ENCODE results near the gene MAGEB2.
"Not testable (repeated sequence)": the region's sequence is repeated elsewhere in the genome, so short reads cannot be mapped to it uniquely, and the experiment has no call there.

MAGEB2 gene

GRCh38 chrX:30215357-30215843, at the start of gene MAGEB2:
MAGEB2 (plus strand) TSS chrX:30215563; CDS start chrX:30218581, 3,018 bp downstream.
- DNase-seq = no peak

GRCh38 chrX:30170900-30171299, 44.5 kb upstream of the MAGEB2 start:
- DNase-seq = no peak

GRCh38 chrX:30181353-30181752, 34.0 kb upstream of the MAGEB2 start:
- DNase-seq = no peak

GRCh38 chrX:30183554-30183953, 31.8 kb upstream of the MAGEB2 start:
- DNase-seq = no peak

GRCh38 chrX:30190426-30190825, 24.9 kb upstream of the MAGEB2 start:
- no peak for DNase-seq

GRCh38 chrX:30193910-30194309, 21.5 kb upstream of the MAGEB2 start:
- not testable (repeated sequence) for DNase-seq

- no peak for DNase-seq
Observed at GRCh38 chrX:30196322-30196721, 19.0 kb upstream of the MAGEB2 start.

- no peak for DNase-seq
Observed at GRCh38 chrX:30212172-30212571, 3.2 kb upstream of the MAGEB2 start.

- no peak for DNase-seq
Observed at GRCh38 chrX:30217465-30217864, 2.1 kb downstream of the MAGEB2 start.

GRCh38 chrX:30219372-30219771, 4.0 kb downstream of the MAGEB2 start:
- no peak for DNase-seq

- DNase-seq = no peak
Observed at GRCh38 chrX:30220661-30221060, 5.3 kb downstream of the MAGEB2 start.

- no peak for DNase-seq
Observed at GRCh38 chrX:30224536-30224935, 9.2 kb downstream of the MAGEB2 start.

GRCh38 chrX:30228526-30228925, 13.2 kb downstream of the MAGEB2 start:
- no peak for DNase-seq

- DNase-seq = no peak
Observed at GRCh38 chrX:30230395-30230794, 15.0 kb downstream of the MAGEB2 start, which contains the start of gene MAGEB3. MAGEB3 (plus strand) TSS chrX:30230657; CDS start chrX:30235925, 5,268 bp downstream.

- no peak for DNase-seq
Observed at GRCh38 chrX:30241724-30242415, 26.5 kb downstream of the MAGEB2 start, which contains the start of gene MAGEB4. MAGEB4 (plus strand) TSS chrX:30242000; CDS start chrX:30242136, 136 bp downstream.

- no peak for DNase-seq
Observed at GRCh38 chrX:30246769-30247489, 31.6 kb downstream of the MAGEB2 start, which contains the start of gene MAGEB1. MAGEB1 (plus strand) TSS chrX:30247146; CDS start chrX:30250494, 3,348 bp downstream.

- no peak for DNase-seq
Observed at GRCh38 chrX:30248854-30249253, 33.5 kb downstream of the MAGEB2 start.

GRCh38 chrX:30253257-30253656, 37.9 kb downstream of the MAGEB2 start:
- no peak for DNase-seq

- DNase-seq = no peak
Observed at GRCh38 chrX:30259927-30260326, 44.6 kb downstream of the MAGEB2 start.

- no peak for DNase-seq
Observed at GRCh38 chrX:30261012-30261411, 45.6 kb downstream of the MAGEB2 start.

GRCh38 chrX:30262763-30263162, 47.4 kb downstream of the MAGEB2 start:
- DNase-seq = no peak

Data from NCI-H1105 treated with DMSO at 0.1 percent for 48 hours (cell line).